Colon (tissue), 2 donors: ENCODE measurements around the gene PHACTR4.
"Not testable (repeated sequence)": the region's sequence is repeated elsewhere in the genome, so short reads cannot be mapped to it uniquely, and the experiment has no call there.

Experiments
- FAIRE-seq: peaks from 2 replicates; lab custom pipeline; 2012; peaks lifted over from hg19 to GRCh38; lab: Jason Lieb, UNC
- donor health status: control.
- donor health status: control.

Gene PHACTR4

GRCh38 chr1:28437264-28437923, 67.9 kb downstream of the PHACTR4 start:
- FAIRE-seq, result no peak

- no peak for FAIRE-seq
Observed at GRCh38 chr1:28437924-28438699, 68.6 kb downstream of the PHACTR4 start.

- no peak for FAIRE-seq
Observed at GRCh38 chr1:28439320-28439719, 69.8 kb downstream of the PHACTR4 start.

GRCh38 chr1:28441674-28442073, 72.1 kb downstream of the PHACTR4 start:
- no peak for FAIRE-seq

- FAIRE-seq, result no peak
Observed at GRCh38 chr1:28443550-28443949, 74.0 kb downstream of the PHACTR4 start.

GRCh38 chr1:28447679-28448078, 78.1 kb downstream of the PHACTR4 start:
- FAIRE-seq, result no peak

- not testable (repeated sequence) for FAIRE-seq
Observed at GRCh38 chr1:28448094-28448611, 78.6 kb downstream of the PHACTR4 start.

- FAIRE-seq, result no peak
Observed at GRCh38 chr1:28449904-28450303, 80.4 kb downstream of the PHACTR4 start.

GRCh38 chr1:28450561-28450960, 81.0 kb downstream of the PHACTR4 start:
- FAIRE-seq, result no peak

GRCh38 chr1:28451011-28451410, 81.5 kb downstream of the PHACTR4 start:
- FAIRE-seq, result no peak

GRCh38 chr1:28456078-28456477, 86.5 kb downstream of the PHACTR4 start:
- no peak for FAIRE-seq

- FAIRE-seq, result no peak
Observed at GRCh38 chr1:28457678-28458077, 88.1 kb downstream of the PHACTR4 start.

- no peak for FAIRE-seq
Observed at GRCh38 chr1:28458237-28459228, 89.0 kb downstream of the PHACTR4 start.

- FAIRE-seq, result no peak
Observed at GRCh38 chr1:28466226-28466778, 96.8 kb downstream of the PHACTR4 start.

- no peak for FAIRE-seq
Observed at GRCh38 chr1:28470146-28470545, 100.6 kb downstream of the PHACTR4 start.

GRCh38 chr1:28479497-28479896, 110.0 kb downstream of the PHACTR4 start:
- not testable (repeated sequence) for FAIRE-seq

- FAIRE-seq, result no peak
Observed at GRCh38 chr1:28480308-28480707, 110.8 kb downstream of the PHACTR4 start.

GRCh38 chr1:28482138-28482537, 112.6 kb downstream of the PHACTR4 start:
- no peak for FAIRE-seq

- no peak for FAIRE-seq
Observed at GRCh38 chr1:28482702-28483101, 113.2 kb downstream of the PHACTR4 start.

GRCh38 chr1:28494737-28495136, 125.2 kb downstream of the PHACTR4 start:
- no peak for FAIRE-seq

- FAIRE-seq, result no peak
Observed at GRCh38 chr1:28499553-28499952, 130.0 kb downstream of the PHACTR4 start.

GRCh38 chr1:28501925-28502324, 132.4 kb downstream of the PHACTR4 start:
- FAIRE-seq, result no peak
